HG03280 (cell line): ENCODE results near the gene KMT2C.
"Not testable (repeated sequence)": the region's sequence is repeated elsewhere in the genome, so short reads cannot be mapped to it uniquely, and the experiment has no call there.

Source experiments
- ATAC-seq: cut with Tn5 transposase; IDR thresholded peaks from one replicate; pipeline ENCODE4 v1.9.1; 2021; ENCODE audit warnings: mild to moderate bottlenecking, moderate library complexity; ENCODE audit not compliant: unreplicated experiment

The KMT2C gene

GRCh38 chr7:152208766-152209165, 227.0 kb downstream of the KMT2C start:
- not testable (repeated sequence) for ATAC-seq

- not testable (repeated sequence) for ATAC-seq
These were observed 231.4 kb downstream of the KMT2C start for GRCh38 chr7:152204417-152204816.

- ATAC-seq, result no peak
These were observed 232.7 kb downstream of the KMT2C start for GRCh38 chr7:152203095-152203494.

- ATAC-seq, result no peak
These were observed 233.7 kb downstream of the KMT2C start for GRCh38 chr7:152202056-152202455.

- ATAC-seq, result no peak
These were observed 235.4 kb downstream of the KMT2C start for GRCh38 chr7:152200395-152200794.

GRCh38 chr7:152196391-152196790, 239.4 kb downstream of the KMT2C start:
- no peak for ATAC-seq

- no peak for ATAC-seq
These were observed 241.9 kb downstream of the KMT2C start for GRCh38 chr7:152193880-152194279.

GRCh38 chr7:152189061-152189460, 246.7 kb downstream of the KMT2C start:
- no peak for ATAC-seq

- no peak for ATAC-seq
These were observed 250.2 kb downstream of the KMT2C start for GRCh38 chr7:152185558-152185957.

GRCh38 chr7:152180587-152180986, 255.2 kb downstream of the KMT2C start:
- ATAC-seq, result no peak

GRCh38 chr7:152180048-152180447, 255.8 kb downstream of the KMT2C start:
- no peak for ATAC-seq

GRCh38 chr7:152178405-152179058, 257.3 kb downstream of the KMT2C start:
- ATAC-seq, result no peak

- no peak for ATAC-seq
These were observed 258.0 kb downstream of the KMT2C start for GRCh38 chr7:152177681-152178404.

GRCh38 chr7:152176797-152177196, 259.0 kb downstream of the KMT2C start:
- ATAC-seq, result no peak

GRCh38 chr7:152173372-152174070, 262.3 kb downstream of the KMT2C start:
- no peak for ATAC-seq

GRCh38 chr7:152162287-152162686, 273.5 kb downstream of the KMT2C start:
- no peak for ATAC-seq

- ATAC-seq, result no peak
These were observed 274.6 kb downstream of the KMT2C start for GRCh38 chr7:152161171-152161570.

- peak; percentile 85 for ATAC-seq
These were observed 276.8 kb downstream of the KMT2C start for GRCh38 chr7:152158801-152159587.

GRCh38 chr7:152152267-152152666, 283.5 kb downstream of the KMT2C start:
- ATAC-seq, result no peak

- no peak for ATAC-seq
These were observed 286.4 kb downstream of the KMT2C start for GRCh38 chr7:152149363-152149762.

- no peak for ATAC-seq
These were observed 287.1 kb downstream of the KMT2C start for GRCh38 chr7:152148706-152149105.
